Keratinocyte (primary cell): ENCODE data around the gene FBLN1.

Experiments
- EZH2 ChIP-seq: IDR thresholded peaks from one replicate; pipeline ENCODE4 v1.6.1; 2012; ENCODE audit warnings: inconsistent platforms, mild to moderate bottlenecking, low read length, moderate library complexity
- TF ChIP-seq, protein P1 (sequence below), 3 experiments: IDR thresholded peaks in 1 of 3; conservative IDR thresholded peaks in 1 of 3; optimal IDR thresholded peaks in 1 of 3; 2 replicates in 2 of 3; 3 replicates in 1 of 3; pipeline versions ENCODE3 to v1.5.1; 2011; ENCODE audit warnings: low read length in 3 of 3, mild to moderate bottlenecking in 3 of 3, moderate library complexity in 2 of 3, control low read depth in 1 of 3, inconsistent platforms in 1 of 3; ENCODE audit not compliant: insufficient read depth in 2 of 3; ENCODE audit errors: extremely low read depth in 1 of 3

DNA sequence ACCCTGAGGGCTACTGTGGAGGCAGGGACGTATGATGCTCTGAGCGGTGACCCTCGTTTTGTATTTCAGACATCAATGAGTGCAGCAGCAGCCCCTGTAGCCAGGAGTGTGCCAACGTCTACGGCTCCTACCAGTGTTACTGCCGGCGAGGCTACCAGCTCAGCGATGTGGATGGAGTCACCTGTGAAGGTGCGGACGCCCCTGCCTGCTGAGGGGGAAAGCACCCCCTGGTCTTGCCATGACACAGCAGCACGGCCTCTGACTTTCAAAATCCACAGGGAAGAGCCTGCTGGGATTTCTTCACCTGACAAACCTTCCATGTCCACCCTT is 44.3 kb downstream of the FBLN1 start:
- TF ChIP-seq, protein P1, sequence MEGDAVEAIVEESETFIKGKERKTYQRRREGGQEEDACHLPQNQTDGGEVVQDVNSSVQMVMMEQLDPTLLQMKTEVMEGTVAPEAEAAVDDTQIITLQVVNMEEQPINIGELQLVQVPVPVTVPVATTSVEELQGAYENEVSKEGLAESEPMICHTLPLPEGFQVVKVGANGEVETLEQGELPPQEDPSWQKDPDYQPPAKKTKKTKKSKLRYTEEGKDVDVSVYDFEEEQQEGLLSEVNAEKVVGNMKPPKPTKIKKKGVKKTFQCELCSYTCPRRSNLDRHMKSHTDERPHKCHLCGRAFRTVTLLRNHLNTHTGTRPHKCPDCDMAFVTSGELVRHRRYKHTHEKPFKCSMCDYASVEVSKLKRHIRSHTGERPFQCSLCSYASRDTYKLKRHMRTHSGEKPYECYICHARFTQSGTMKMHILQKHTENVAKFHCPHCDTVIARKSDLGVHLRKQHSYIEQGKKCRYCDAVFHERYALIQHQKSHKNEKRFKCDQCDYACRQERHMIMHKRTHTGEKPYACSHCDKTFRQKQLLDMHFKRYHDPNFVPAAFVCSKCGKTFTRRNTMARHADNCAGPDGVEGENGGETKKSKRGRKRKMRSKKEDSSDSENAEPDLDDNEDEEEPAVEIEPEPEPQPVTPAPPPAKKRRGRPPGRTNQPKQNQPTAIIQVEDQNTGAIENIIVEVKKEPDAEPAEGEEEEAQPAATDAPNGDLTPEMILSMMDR (optimal IDR thresholded peaks at IDR 0.05 in 1 of 3, IDR thresholded peaks at IDR 0.05 in 1 of 3, conservative IDR thresholded peaks at IDR 0.05 in 1 of 3; ENCODE audit: extremely low read depth in 1 of 3, insufficient read depth in 2 of 3, low read length in 3 of 3): no peak
- no peak for TF ChIP-seq EZH2
